SK-N-SH treated with all-trans-retinoic acid at 6 μM for 48 hours (cell line): ENCODE measurements around the gene ASB2.

ENCODE experiments used
- ATAC-seq: fragments of 200-7000 bp; cut with Tn5 transposase; 3 replicates; pipeline ENCODE4 v1.9.1; 2020; ENCODE audit warnings: mild to moderate bottlenecking, moderate library complexity
- ARNTL ChIP-seq: fragments of 450-650 bp; formaldehyde crosslinking; IDR thresholded peaks from 2 replicates; pipeline ENCODE4 v1.5.0; 2020; ENCODE audit warnings: low read depth, mild to moderate bottlenecking, moderate library complexity, borderline replicate concordance
- BACH2 ChIP-seq: fragments of 250-450 bp; sonication (Bioruptor Pico); IDR thresholded peaks from 2 replicates; pipeline ENCODE4 v1.9.0; 2021; ENCODE audit warnings: mild to moderate bottlenecking, borderline replicate concordance
- CSDC2 ChIP-seq: fragments of 250-450 bp; sonication (Bioruptor Pico); IDR thresholded peaks from 2 replicates; pipeline ENCODE4 v1.5.0; 2020; ENCODE audit warnings: mild to moderate bottlenecking, moderate library complexity
- ESRRG ChIP-seq: fragments of 250-450 bp; sonication (Bioruptor Pico); IDR thresholded peaks from 2 replicates; pipeline ENCODE4 v1.6.1; 2021; ENCODE audit warnings: mild to moderate bottlenecking
- GLIS3 ChIP-seq: fragments of 250-450 bp; sonication (Bioruptor Pico); IDR thresholded peaks from 2 replicates; pipeline ENCODE4 v1.5.0; 2020; ENCODE audit warnings: mild to moderate bottlenecking, moderate library complexity
- ISL1 ChIP-seq: fragments of 250-450 bp; sonication (Bioruptor Pico); IDR thresholded peaks from 2 replicates; pipeline ENCODE4 v2.1.2; 2022; ENCODE audit warnings: mild to moderate bottlenecking, moderate library complexity
- OSR1 ChIP-seq: fragments of 250-450 bp; sonication (Bioruptor Pico); IDR thresholded peaks from 2 replicates; pipeline ENCODE4 v1.8.0; 2022; ENCODE audit warnings: moderate library complexity, mild to moderate bottlenecking, inconsistent platforms
- PPARA ChIP-seq: fragments of 250-450 bp; sonication (Bioruptor Pico); IDR thresholded peaks from 2 replicates; pipeline ENCODE4 v1.5.0; 2020; ENCODE audit warnings: mild to moderate bottlenecking, borderline replicate concordance
- RARB ChIP-seq: fragments of 250-450 bp; sonication (Bioruptor Pico); IDR thresholded peaks from 2 replicates; pipeline ENCODE4 v1.8.0; 2021; ENCODE audit warnings: mild to moderate bottlenecking, moderate library complexity
- SNAI2 ChIP-seq: fragments of 250-450 bp; sonication (Bioruptor Pico); IDR thresholded peaks from 2 replicates; pipeline ENCODE4 v1.5.0; 2020; ENCODE audit warnings: mild to moderate bottlenecking, moderate library complexity
- TCF4 ChIP-seq: fragments of 250-450 bp; sonication (Bioruptor Pico); IDR thresholded peaks from 2 replicates; pipeline ENCODE4 v1.8.0; 2021; ENCODE audit warnings: mild to moderate bottlenecking, moderate library complexity, borderline replicate concordance
- TOX ChIP-seq: fragments of 250-450 bp; sonication (Bioruptor Pico); IDR thresholded peaks from 2 replicates; pipeline ENCODE4 v1.8.0; 2021; ENCODE audit warnings: mild to moderate bottlenecking, moderate library complexity, borderline replicate concordance
- ZC3H10 ChIP-seq: fragments of 250-450 bp; sonication (Bioruptor Pico); IDR thresholded peaks from 2 replicates; pipeline ENCODE4 v1.5.1; 2021; ENCODE audit warnings: mild to moderate bottlenecking, moderate library complexity
- ZFP3 ChIP-seq: fragments of 250-450 bp; sonication (Bioruptor Pico); IDR thresholded peaks from 2 replicates; pipeline ENCODE4 v1.5.0; 2020; ENCODE audit warnings: mild to moderate bottlenecking, moderate library complexity
- ZFP30 ChIP-seq: fragments of 450-650 bp; formaldehyde crosslinking; IDR thresholded peaks from 2 replicates; pipeline ENCODE4 v1.5.0; 2022; ENCODE audit warnings: mild to moderate bottlenecking, moderate library complexity
- ZNF70 ChIP-seq: fragments of 450-650 bp; formaldehyde crosslinking; IDR thresholded peaks from 2 replicates; pipeline ENCODE4 v1.5.0; 2020; ENCODE audit warnings: mild to moderate bottlenecking, moderate library complexity
- ZNF8 ChIP-seq: fragments of 450-650 bp; formaldehyde crosslinking; IDR thresholded peaks from 2 replicates; pipeline ENCODE4 v1.5.0; 2020; ENCODE audit warnings: mild to moderate bottlenecking, moderate library complexity
- TF ChIP-seq, protein P1 (sequence below): fragments of 250-450 bp; sonication (Bioruptor Pico); IDR thresholded peaks from 2 replicates; pipeline ENCODE4 v1.5.0; 2020; ENCODE audit warnings: mild to moderate bottlenecking, moderate library complexity
- TF ChIP-seq, protein P2 (sequence below): fragments of 250-450 bp; sonication (Bioruptor Pico); IDR thresholded peaks from 2 replicates; pipeline ENCODE4 v1.5.1; 2020; ENCODE audit warnings: low read depth, mild to moderate bottlenecking, moderate library complexity
- TF ChIP-seq, protein P3 (sequence below): fragments of 250-450 bp; sonication (Bioruptor Pico); IDR thresholded peaks from 2 replicates; pipeline ENCODE4 v1.5.1; 2021; ENCODE audit warnings: mild to moderate bottlenecking, moderate library complexity
- TF ChIP-seq, protein P4 (sequence below): fragments of 250-450 bp; sonication (Bioruptor Pico); IDR thresholded peaks from 2 replicates; pipeline ENCODE4 v1.8.0; 2021; ENCODE audit warnings: low read depth, mild to moderate bottlenecking, moderate library complexity, borderline replicate concordance
- TF ChIP-seq, protein P5 (sequence below): fragments of 250-450 bp; sonication (Bioruptor Pico); IDR thresholded peaks from 2 replicates; pipeline ENCODE4 v1.8.0; 2020; ENCODE audit warnings: mild to moderate bottlenecking, moderate library complexity, borderline replicate concordance

The ASB2 gene

DNA sequence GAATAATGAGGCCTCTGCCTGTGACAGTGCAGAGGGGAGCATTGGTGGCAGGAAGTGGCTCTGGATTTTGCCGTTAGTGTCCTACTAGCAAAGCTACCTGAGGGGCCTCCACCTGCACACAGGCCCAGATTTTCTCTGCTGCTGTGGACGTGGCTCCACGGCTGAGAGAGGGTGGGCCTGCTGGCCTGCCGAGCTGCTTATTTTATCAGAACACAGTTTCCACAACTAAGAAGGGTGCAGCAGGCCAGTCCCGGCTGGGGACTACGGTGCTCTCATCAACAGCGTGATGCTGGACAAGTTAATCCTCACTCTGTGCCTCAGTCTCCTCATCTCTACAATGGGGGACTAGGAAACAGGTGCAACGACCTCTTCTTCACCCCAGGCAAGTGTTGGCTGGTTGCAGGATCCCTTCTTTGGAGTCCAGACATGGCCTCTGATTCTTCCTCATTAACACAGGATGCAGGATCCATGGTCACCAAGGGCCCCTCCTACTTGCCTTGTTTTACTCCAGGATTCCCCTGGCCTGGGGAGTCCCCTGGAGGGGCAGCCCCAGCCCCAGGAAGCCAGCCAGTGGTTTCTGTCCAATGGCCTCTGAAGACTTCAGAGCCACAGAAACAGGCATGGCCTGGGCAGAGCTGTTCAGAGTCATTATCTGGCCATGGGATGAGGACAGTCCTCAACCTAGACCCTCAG lies 45.9 kb downstream of the ASB2 start:
- TF ChIP-seq GLIS3 (CRISPR knock-in tag) (no peak), ZNF8 (CRISPR knock-in tag) (no peak), ZFP3 (CRISPR knock-in tag) (no peak), PPARA (CRISPR knock-in tag) (no peak), TCF4 (CRISPR knock-in tag) (no peak), TOX (CRISPR knock-in tag) (no peak), ISL1 (no peak), ESRRG (no peak), OSR1 (CRISPR knock-in tag) (no peak)
- TF ChIP-seq, protein P1, sequence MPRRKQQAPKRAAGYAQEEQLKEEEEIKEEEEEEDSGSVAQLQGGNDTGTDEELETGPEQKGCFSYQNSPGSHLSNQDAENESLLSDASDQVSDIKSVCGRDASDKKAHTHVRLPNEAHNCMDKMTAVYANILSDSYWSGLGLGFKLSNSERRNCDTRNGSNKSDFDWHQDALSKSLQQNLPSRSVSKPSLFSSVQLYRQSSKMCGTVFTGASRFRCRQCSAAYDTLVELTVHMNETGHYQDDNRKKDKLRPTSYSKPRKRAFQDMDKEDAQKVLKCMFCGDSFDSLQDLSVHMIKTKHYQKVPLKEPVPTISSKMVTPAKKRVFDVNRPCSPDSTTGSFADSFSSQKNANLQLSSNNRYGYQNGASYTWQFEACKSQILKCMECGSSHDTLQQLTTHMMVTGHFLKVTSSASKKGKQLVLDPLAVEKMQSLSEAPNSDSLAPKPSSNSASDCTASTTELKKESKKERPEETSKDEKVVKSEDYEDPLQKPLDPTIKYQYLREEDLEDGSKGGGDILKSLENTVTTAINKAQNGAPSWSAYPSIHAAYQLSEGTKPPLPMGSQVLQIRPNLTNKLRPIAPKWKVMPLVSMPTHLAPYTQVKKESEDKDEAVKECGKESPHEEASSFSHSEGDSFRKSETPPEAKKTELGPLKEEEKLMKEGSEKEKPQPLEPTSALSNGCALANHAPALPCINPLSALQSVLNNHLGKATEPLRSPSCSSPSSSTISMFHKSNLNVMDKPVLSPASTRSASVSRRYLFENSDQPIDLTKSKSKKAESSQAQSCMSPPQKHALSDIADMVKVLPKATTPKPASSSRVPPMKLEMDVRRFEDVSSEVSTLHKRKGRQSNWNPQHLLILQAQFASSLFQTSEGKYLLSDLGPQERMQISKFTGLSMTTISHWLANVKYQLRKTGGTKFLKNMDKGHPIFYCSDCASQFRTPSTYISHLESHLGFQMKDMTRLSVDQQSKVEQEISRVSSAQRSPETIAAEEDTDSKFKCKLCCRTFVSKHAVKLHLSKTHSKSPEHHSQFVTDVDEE (CRISPR knock-in tag) = no peak
- TF ChIP-seq, protein P2, sequence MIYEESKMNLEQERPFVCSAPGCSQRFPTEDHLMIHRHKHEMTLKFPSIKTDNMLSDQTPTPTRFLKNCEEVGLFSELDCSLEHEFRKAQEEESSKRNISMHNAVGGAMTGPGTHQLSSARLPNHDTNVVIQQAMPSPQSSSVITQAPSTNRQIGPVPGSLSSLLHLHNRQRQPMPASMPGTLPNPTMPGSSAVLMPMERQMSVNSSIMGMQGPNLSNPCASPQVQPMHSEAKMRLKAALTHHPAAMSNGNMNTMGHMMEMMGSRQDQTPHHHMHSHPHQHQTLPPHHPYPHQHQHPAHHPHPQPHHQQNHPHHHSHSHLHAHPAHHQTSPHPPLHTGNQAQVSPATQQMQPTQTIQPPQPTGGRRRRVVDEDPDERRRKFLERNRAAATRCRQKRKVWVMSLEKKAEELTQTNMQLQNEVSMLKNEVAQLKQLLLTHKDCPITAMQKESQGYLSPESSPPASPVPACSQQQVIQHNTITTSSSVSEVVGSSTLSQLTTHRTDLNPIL (CRISPR knock-in tag) = no peak
- TF ChIP-seq, all 23 proteins: peak for 0
- no peak for ATAC-seq

DNA sequence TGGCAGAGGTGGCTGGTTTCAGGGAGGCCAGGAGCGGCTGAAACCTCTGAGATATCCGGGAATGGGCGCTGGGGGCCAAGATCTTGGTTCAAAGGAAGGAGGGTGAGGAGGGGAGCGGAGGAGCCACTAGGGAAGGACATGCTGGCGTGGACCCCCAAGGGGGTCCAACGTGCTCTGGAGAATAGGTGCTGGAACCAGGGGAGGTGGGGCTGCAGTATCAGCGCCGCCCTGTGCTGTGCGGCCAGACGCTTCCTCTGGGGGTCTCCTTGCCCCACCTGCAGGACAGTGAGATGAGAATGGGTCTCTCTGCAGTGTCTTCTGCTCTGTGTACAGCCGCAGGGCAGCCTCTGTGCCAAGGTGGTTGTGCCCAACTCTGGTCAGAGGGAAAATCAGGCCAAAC lies 46.7 kb downstream of the ASB2 start:
- ATAC-seq = no peak

DNA sequence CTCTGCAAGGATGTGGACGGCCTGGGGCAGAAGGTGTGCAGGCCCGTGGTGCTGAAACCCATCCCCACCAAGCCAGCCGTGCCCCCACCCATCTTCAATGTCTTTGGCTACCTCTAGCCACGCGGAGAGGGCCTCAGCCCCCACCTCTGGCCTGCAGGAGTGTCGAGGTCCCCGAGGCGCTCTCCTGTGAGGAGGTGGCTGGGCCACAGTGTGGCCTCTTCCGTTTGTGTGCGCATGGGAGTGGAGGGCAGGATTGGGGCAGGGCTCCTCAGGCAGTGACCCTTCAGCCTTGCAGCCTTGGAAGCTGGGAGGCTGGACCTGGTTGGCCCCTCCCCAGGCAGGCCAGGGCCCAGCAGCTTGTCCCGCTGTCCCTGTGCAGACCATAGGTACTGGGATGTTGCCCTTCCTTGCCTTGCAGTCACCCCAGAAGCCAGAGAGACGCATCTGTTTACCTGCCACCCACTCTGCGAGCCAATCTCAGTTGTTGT lies 47.3 kb downstream of the ASB2 start:
- no peak for ATAC-seq
- TF ChIP-seq TOX (CRISPR knock-in tag) (no peak), CSDC2 (CRISPR knock-in tag) (no peak), ISL1 (no peak), ZFP3 (CRISPR knock-in tag) (no peak), ZC3H10 (CRISPR knock-in tag) (no peak), SNAI2 (no peak), ZNF8 (CRISPR knock-in tag) (no peak), OSR1 (CRISPR knock-in tag) (no peak), GLIS3 (CRISPR knock-in tag) (no peak), ARNTL (CRISPR knock-in tag) (no peak), ESRRG (no peak), ZFP30 (CRISPR knock-in tag) (no peak)
- TF ChIP-seq, protein P1 (CRISPR knock-in tag) = no peak
- TF ChIP-seq, protein P3, sequence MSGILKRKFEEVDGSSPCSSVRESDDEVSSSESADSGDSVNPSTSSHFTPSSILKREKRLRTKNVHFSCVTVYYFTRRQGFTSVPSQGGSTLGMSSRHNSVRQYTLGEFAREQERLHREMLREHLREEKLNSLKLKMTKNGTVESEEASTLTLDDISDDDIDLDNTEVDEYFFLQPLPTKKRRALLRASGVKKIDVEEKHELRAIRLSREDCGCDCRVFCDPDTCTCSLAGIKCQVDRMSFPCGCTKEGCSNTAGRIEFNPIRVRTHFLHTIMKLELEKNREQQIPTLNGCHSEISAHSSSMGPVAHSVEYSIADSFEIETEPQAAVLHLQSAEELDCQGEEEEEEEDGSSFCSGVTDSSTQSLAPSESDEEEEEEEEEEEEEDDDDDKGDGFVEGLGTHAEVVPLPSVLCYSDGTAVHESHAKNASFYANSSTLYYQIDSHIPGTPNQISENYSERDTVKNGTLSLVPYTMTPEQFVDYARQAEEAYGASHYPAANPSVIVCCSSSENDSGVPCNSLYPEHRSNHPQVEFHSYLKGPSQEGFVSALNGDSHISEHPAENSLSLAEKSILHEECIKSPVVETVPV (CRISPR knock-in tag) = no peak
- TF ChIP-seq, protein P4, sequence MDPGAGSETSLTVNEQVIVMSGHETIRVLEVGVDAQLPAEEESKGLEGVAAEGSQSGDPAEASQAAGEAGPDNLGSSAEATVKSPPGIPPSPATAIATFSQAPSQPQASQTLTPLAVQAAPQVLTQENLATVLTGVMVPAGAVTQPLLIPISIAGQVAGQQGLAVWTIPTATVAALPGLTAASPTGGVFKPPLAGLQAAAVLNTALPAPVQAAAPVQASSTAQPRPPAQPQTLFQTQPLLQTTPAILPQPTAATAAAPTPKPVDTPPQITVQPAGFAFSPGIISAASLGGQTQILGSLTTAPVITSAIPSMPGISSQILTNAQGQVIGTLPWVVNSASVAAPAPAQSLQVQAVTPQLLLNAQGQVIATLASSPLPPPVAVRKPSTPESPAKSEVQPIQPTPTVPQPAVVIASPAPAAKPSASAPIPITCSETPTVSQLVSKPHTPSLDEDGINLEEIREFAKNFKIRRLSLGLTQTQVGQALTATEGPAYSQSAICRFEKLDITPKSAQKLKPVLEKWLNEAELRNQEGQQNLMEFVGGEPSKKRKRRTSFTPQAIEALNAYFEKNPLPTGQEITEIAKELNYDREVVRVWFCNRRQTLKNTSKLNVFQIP (CRISPR knock-in tag) = no peak

More for the DNA sequence above, 46.7 kb downstream of the ASB2 start:
- TF ChIP-seq, protein P2 (CRISPR knock-in tag) = no peak
- no peak for TF ChIP-seq RARB (CRISPR knock-in tag)
- TF ChIP-seq ISL1 = no peak
- TF ChIP-seq ZNF8 (CRISPR knock-in tag) = no peak
- TF ChIP-seq, protein P5, sequence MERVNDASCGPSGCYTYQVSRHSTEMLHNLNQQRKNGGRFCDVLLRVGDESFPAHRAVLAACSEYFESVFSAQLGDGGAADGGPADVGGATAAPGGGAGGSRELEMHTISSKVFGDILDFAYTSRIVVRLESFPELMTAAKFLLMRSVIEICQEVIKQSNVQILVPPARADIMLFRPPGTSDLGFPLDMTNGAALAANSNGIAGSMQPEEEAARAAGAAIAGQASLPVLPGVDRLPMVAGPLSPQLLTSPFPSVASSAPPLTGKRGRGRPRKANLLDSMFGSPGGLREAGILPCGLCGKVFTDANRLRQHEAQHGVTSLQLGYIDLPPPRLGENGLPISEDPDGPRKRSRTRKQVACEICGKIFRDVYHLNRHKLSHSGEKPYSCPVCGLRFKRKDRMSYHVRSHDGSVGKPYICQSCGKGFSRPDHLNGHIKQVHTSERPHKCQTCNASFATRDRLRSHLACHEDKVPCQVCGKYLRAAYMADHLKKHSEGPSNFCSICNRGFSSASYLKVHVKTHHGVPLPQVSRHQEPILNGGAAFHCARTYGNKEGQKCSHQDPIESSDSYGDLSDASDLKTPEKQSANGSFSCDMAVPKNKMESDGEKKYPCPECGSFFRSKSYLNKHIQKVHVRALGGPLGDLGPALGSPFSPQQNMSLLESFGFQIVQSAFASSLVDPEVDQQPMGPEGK (CRISPR knock-in tag) = no peak
- no peak for TF ChIP-seq CSDC2 (CRISPR knock-in tag)
- TF ChIP-seq TOX (CRISPR knock-in tag) = no peak
- TF ChIP-seq SNAI2 = no peak
- no peak for TF ChIP-seq ZNF70 (CRISPR knock-in tag)
- TF ChIP-seq PPARA (CRISPR knock-in tag) = no peak
- TF ChIP-seq GLIS3 (CRISPR knock-in tag) = no peak
- no peak for TF ChIP-seq BACH2 (CRISPR knock-in tag)
- TF ChIP-seq ARNTL (CRISPR knock-in tag) = no peak
